MM.1S (cell line): ENCODE measurements around the gene LRIG3.

Experiments
- DNase-seq: peaks from one replicate; pipeline ENCODE4 v3.0.0-alpha.2; 2015
- H2AFZ ChIP-seq: fragments of 300-600 bp; sonication (generic); 2 replicates; pipeline ENCODE4 v1.6.0; 2016; ENCODE audit warnings: antibody characterized with exemption, low read length
- H3F3A ChIP-seq: fragments of 300-600 bp; sonication (generic); 2 replicates; pipeline ENCODE4 v1.6.1; 2016; ENCODE audit warnings: mild to moderate bottlenecking, antibody characterized with exemption, low read length, moderate library complexity, mixed read lengths; ENCODE audit not compliant: insufficient read depth
- H3K27ac ChIP-seq: fragments of 300-600 bp; sonication (generic); 2 replicates; pipeline ENCODE4 v1.5.1; 2016; ENCODE audit warnings: mild to moderate bottlenecking, low read length
- H3K27me3 ChIP-seq: fragments of 300-600 bp; sonication (generic); replicated peaks from 2 replicates; pipeline ENCODE4 v1.6.0; 2016; ENCODE audit warnings: low read length; ENCODE audit not compliant: insufficient read depth
- H3K36me3 ChIP-seq: fragments of 300-600 bp; sonication (generic); replicated peaks from 2 replicates; pipeline ENCODE4 v1.6.1; 2016; ENCODE audit warnings: mild to moderate bottlenecking, low read length, mixed read lengths; ENCODE audit not compliant: insufficient read depth
- H3K4me1 ChIP-seq: fragments of 300-600 bp; sonication (generic); 2 replicates; pipeline ENCODE4 v1.6.1; 2016; ENCODE audit warnings: low read length, mixed read lengths
- H3K4me2 ChIP-seq: fragments of 300-600 bp; sonication (generic); 2 replicates; pipeline ENCODE4 v1.6.0; 2016; ENCODE audit warnings: low read depth, low read length
- H3K4me3 ChIP-seq: fragments of 300-600 bp; sonication (generic); 2 replicates; pipeline ENCODE4 v1.5.1; 2016; ENCODE audit warnings: low read length, mixed read lengths
- H3K79me2 ChIP-seq: fragments of 300-600 bp; sonication (generic); 2 replicates; pipeline ENCODE4 v1.6.1; 2016; ENCODE audit warnings: mixed run types, low read length, mixed read lengths
- H3K9ac ChIP-seq: fragments of 300-600 bp; sonication (generic); 2 replicates; pipeline ENCODE4 v1.6.1; 2016; ENCODE audit warnings: low read length, mixed read lengths
- H3K9me2 ChIP-seq: fragments of 300-600 bp; sonication (generic); replicated peaks from 2 replicates; pipeline ENCODE4 v1.6.1; 2016; ENCODE audit warnings: mild to moderate bottlenecking, low read length, mixed read lengths; ENCODE audit not compliant: insufficient read depth
- H3K9me3 ChIP-seq: fragments of 300-600 bp; sonication (generic); replicated peaks from 2 replicates; pipeline ENCODE4 v1.6.1; 2016; ENCODE audit warnings: mild to moderate bottlenecking, low read length, mixed read lengths; ENCODE audit not compliant: insufficient read depth
- H4K20me1 ChIP-seq: fragments of 300-600 bp; sonication (generic); 2 replicates; pipeline ENCODE4 v1.6.1; 2016; ENCODE audit warnings: mild to moderate bottlenecking, low read length, moderate library complexity, mixed read lengths; ENCODE audit not compliant: insufficient read depth
- CTCF ChIP-seq: fragments of 300-600 bp; sonication (generic); IDR thresholded peaks from 2 replicates; pipeline ENCODE4 v1.5.1; 2016; ENCODE audit warnings: antibody characterized with exemption, low read length, mixed read lengths
- EZH2 ChIP-seq: fragments of 300-600 bp; sonication (generic); optimal IDR thresholded peaks from 2 replicates; pipeline ENCODE3; 2017; ENCODE audit warnings: low read depth, mild to moderate bottlenecking, antibody characterized with exemption, low read length, mixed read lengths
- EZH2phosphoT487 ChIP-seq: fragments of 300-600 bp; sonication (generic); IDR thresholded peaks from 2 replicates; pipeline ENCODE4 v1.6.1; 2018; ENCODE audit warnings: antibody characterized with exemption, low read length

Gene LRIG3

GRCh38 chr12:58920102-58920960, at the start of gene LRIG3:
LRIG3 (minus strand) TSS chr12:58920504; CDS start chr12:58920235, 269 bp downstream.
- no peaks in the 10 kb centered on the region for H4K20me1 ChIP-seq
- H3K27ac ChIP-seq: peak within 1 kb of the TSS; percentile 79; the same call in 1 of the 2 replicates
- H3K9me2 ChIP-seq: no peaks in the 10 kb centered on the region
- peak within 1 kb of the TSS; percentile 89 for H3K4me3 ChIP-seq
- peak; percentile 35 for TF ChIP-seq CTCF
- no peak for TF ChIP-seq EZH2
- no peak for TF ChIP-seq EZH2phosphoT487
- H3K36me3 ChIP-seq: no peaks in the 10 kb centered on the region
- peak; percentile 89 for DNase-seq
- H3K4me2 ChIP-seq: peak within 1 kb of the TSS; percentile 91
- peak within 1 kb of the TSS; percentile 98 for H2AFZ ChIP-seq
- H3K9me3 ChIP-seq: no peaks in the 10 kb centered on the region
- H3K9ac ChIP-seq: peak within 1 kb of the TSS; percentile 78
- H3K27me3 ChIP-seq: no peaks in the 10 kb centered on the region
- peaks cover 42% of the 10 kb centered on the region for H3K79me2 ChIP-seq
- H3F3A ChIP-seq: peaks cover 18% of the 10 kb centered on the region; the same call in 1 of the 2 replicates
- no peaks in the 10 kb centered on the region; the same call in 1 of the 2 replicates for H3K4me1 ChIP-seq

GRCh38 chr12:58969237-58969636, 48.9 kb upstream of the LRIG3 start:
- peak; percentile 15 for DNase-seq
- no peaks in the 10 kb centered on the region for H3K9me3 ChIP-seq
- H3K27me3 ChIP-seq: no peaks in the 10 kb centered on the region
- no peak for TF ChIP-seq EZH2
- TF ChIP-seq CTCF: no peak
- TF ChIP-seq EZH2phosphoT487: no peak
- no peaks in the 10 kb centered on the region for H4K20me1 ChIP-seq
- peaks cover 9% of the 10 kb centered on the region for H3F3A ChIP-seq
- peaks cover 16% of the 10 kb centered on the region for H3K4me1 ChIP-seq
- peak overlapping the region; percentile 60; the same call in 1 of the 2 replicates for H3K27ac ChIP-seq
- H3K79me2 ChIP-seq: no peaks in the 10 kb centered on the region
- no peaks in the 10 kb centered on the region for H3K9me2 ChIP-seq
- H3K4me3 ChIP-seq: no peak overlapping the region
- no peak overlapping the region for H3K9ac ChIP-seq
- 0 out of 2 replicates have a peak overlapping the region, but pooled peaks have one; percentile 23 for H2AFZ ChIP-seq
- H3K36me3 ChIP-seq: no peaks in the 10 kb centered on the region
- H3K4me2 ChIP-seq: peak overlapping the region; percentile 41

GRCh38 chr12:58967561-58967960, 47.3 kb upstream of the LRIG3 start:
- no peak overlapping the region for H3K27ac ChIP-seq
- TF ChIP-seq EZH2phosphoT487: no peak
- TF ChIP-seq EZH2: no peak
- no peak for TF ChIP-seq CTCF
- H3K79me2 ChIP-seq: no peaks in the 10 kb centered on the region
- peaks cover 16% of the 10 kb centered on the region for H3K4me1 ChIP-seq
- H3K27me3 ChIP-seq: no peaks in the 10 kb centered on the region
- DNase-seq: no peak
- no peak overlapping the region for H3K9ac ChIP-seq
- no peak overlapping the region for H3K4me2 ChIP-seq
- no peak overlapping the region for H2AFZ ChIP-seq
- no peaks in the 10 kb centered on the region for H3K9me2 ChIP-seq
- H3K4me3 ChIP-seq: no peak overlapping the region
- H3K36me3 ChIP-seq: no peaks in the 10 kb centered on the region
- peaks cover 9% of the 10 kb centered on the region for H3F3A ChIP-seq
- no peaks in the 10 kb centered on the region for H4K20me1 ChIP-seq
- H3K9me3 ChIP-seq: no peaks in the 10 kb centered on the region
